Measurements from ENCODE around the gene SGMS1.

SGMS1 gene

DNA sequence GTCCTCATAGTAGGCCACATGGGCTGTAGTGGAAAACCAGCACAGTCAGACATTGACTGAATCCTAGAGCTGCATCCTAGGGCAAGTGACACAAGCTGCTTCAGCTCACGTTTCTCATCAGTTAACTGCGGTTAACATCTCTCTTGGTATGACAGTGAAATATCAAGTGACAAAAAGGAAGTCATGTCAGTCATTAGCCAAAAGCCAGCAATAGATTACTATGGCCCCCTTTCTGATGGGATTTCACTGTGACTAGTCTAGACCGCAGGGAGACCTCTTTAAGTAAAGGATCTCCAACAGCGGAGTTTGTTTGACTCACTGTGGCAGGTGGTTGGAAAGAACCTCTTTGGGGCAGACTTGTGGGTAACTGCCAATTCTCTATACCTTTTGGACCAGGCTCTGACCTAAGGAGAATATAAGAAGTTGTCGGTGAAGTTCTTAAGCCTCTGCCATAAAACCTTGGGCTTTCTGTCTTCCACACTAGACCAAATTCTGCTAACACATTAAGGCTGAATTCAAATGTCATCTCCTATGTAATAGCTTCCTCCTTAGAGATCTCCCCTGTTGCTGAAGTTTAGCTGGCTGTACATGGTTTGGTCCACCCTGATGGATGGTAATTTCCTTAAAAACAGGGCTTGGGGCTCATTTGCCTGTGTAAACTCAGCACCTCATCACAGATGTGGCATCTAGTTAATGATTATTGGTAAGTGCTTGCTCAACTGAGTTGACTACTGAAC is 115.3 kb downstream of the SGMS1 start:
- TF ChIP-seq POLR2AphosphoS5 (IDR thresholded peaks at IDR 0.05; ENCODE audit: low read depth, low read length) (no peak), FOXP2 (optimal IDR thresholded peaks at IDR 0.05; ENCODE audit: borderline replicate concordance, extremely low read depth, extremely low read length, insufficient read depth) (no peak), SIN3A (IDR thresholded peaks at IDR 0.05; ENCODE audit: borderline replicate concordance, insufficient read depth, low read length) (no peak), TAF1 (IDR thresholded peaks at IDR 0.05; ENCODE audit: borderline replicate concordance, insufficient read depth, low read length) (no peak)
- TF ChIP-seq, protein P1, sequence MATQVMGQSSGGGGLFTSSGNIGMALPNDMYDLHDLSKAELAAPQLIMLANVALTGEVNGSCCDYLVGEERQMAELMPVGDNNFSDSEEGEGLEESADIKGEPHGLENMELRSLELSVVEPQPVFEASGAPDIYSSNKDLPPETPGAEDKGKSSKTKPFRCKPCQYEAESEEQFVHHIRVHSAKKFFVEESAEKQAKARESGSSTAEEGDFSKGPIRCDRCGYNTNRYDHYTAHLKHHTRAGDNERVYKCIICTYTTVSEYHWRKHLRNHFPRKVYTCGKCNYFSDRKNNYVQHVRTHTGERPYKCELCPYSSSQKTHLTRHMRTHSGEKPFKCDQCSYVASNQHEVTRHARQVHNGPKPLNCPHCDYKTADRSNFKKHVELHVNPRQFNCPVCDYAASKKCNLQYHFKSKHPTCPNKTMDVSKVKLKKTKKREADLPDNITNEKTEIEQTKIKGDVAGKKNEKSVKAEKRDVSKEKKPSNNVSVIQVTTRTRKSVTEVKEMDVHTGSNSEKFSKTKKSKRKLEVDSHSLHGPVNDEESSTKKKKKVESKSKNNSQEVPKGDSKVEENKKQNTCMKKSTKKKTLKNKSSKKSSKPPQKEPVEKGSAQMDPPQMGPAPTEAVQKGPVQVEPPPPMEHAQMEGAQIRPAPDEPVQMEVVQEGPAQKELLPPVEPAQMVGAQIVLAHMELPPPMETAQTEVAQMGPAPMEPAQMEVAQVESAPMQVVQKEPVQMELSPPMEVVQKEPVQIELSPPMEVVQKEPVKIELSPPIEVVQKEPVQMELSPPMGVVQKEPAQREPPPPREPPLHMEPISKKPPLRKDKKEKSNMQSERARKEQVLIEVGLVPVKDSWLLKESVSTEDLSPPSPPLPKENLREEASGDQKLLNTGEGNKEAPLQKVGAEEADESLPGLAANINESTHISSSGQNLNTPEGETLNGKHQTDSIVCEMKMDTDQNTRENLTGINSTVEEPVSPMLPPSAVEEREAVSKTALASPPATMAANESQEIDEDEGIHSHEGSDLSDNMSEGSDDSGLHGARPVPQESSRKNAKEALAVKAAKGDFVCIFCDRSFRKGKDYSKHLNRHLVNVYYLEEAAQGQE (IDR thresholded peaks at IDR 0.05; ENCODE audit: insufficient read depth in 1 of 2, low read depth in 2 of 2, low read length in 2 of 2) = no peak

DNA sequence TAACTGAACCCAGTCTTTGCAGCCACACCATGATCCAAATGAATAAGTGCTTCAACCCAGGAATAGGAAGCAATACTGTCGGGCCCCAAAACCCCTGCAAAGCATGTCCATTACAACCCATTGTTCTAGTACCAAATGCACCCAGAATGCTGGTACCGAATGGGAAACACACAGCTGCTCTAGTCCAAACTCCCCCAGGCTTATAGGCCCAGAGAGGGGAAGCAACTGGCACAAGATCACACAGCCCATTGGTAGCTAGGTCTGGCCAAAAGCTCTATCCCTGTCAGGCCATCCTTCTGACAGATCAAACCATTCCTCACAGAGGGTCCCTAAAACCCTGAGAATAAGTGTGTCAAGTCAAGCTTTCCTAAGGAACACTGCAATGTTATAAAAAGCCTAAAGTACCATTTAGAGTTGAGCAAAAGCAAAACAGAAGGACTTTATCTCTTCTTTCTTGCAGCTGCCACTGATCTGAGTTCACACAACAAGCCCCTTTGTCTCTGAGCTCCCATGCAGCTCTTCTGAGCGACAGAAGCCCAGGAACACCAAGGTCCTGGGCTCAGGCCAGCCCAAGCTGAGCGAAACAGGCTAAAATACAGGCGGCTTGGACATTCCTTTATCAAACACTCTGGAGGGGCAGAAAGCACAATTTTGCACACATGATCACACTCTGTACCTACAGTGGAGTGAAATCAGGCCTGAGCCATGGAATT is 116.7 kb downstream of the SGMS1 start:
- TF ChIP-seq SIN3A (IDR thresholded peaks at IDR 0.05; ENCODE audit: borderline replicate concordance, insufficient read depth, low read length) (no peak), POLR2AphosphoS5 (IDR thresholded peaks at IDR 0.05; ENCODE audit: low read depth, low read length) (no peak), TAF1 (IDR thresholded peaks at IDR 0.05; ENCODE audit: borderline replicate concordance, insufficient read depth, low read length) (no peak), FOXP2 (optimal IDR thresholded peaks at IDR 0.05; ENCODE audit: borderline replicate concordance, extremely low read depth, extremely low read length, insufficient read depth) (no peak)
- TF ChIP-seq, protein P1 (IDR thresholded peaks at IDR 0.05; ENCODE audit: insufficient read depth in 1 of 2, low read depth in 2 of 2, low read length in 2 of 2) = no peak

DNA sequence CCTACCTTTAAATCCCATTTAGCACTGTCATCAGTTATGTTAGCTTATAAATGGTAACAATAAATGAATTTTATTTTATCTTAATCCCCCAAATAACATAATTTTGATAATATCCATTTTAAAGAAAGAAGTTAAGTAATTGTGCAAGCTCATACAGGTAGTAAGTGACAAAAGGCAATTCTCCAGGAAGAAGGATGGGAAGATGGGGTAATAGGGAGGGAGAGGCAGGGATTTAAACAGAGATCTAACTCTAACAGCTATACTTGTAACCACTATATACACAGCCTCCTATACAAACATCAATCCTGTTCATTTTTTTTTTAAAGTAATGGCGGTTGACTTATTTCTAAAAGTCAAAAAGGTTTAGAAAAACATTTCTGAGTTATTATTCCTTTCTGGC is 119.4 kb downstream of the SGMS1 start:
- TF ChIP-seq POLR2AphosphoS5 (IDR thresholded peaks at IDR 0.05; ENCODE audit: low read depth, low read length) = no peak
- no peak for TF ChIP-seq FOXP2 (optimal IDR thresholded peaks at IDR 0.05; ENCODE audit: borderline replicate concordance, extremely low read depth, extremely low read length, insufficient read depth)
- TF ChIP-seq TAF1 (IDR thresholded peaks at IDR 0.05; ENCODE audit: borderline replicate concordance, insufficient read depth, low read length) = no peak
- no peak for TF ChIP-seq SIN3A (IDR thresholded peaks at IDR 0.05; ENCODE audit: borderline replicate concordance, insufficient read depth, low read length)
- TF ChIP-seq, protein P1 (IDR thresholded peaks at IDR 0.05; ENCODE audit: insufficient read depth in 1 of 2, low read depth in 2 of 2, low read length in 2 of 2) = no peak

DNA sequence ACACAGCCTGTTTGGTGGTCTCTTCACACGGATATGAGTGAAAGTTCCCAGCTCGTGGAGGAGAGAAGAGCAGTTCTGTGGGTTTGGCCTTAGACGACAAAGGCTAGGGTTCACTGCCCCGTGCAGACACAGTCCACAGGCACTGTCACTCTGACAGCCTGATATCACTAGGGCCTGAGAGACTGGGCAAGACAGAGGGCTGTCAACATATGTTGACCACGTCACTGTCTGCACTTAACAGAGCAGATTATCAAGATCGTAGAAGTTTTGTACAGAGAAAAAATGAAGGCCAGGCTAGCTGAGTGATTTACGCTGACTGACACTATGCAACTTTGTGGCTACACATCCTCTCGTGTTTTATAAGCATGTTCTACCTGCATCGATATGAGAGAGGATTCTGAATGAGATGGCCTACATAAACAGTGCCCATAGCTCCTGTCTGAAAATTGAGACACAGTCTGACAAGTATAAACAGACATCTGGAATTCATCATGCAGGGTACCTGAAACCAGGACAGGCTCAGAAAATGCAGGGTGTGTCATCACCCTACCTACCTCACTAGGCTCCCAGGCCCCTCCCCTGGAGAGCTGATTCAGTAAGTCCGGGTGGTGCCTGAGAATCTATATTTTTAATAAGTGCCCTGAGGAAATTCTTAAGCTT is 120.0 kb downstream of the SGMS1 start:
- TF ChIP-seq SIN3A (IDR thresholded peaks at IDR 0.05; ENCODE audit: borderline replicate concordance, insufficient read depth, low read length) = no peak
- TF ChIP-seq POLR2AphosphoS5 (IDR thresholded peaks at IDR 0.05; ENCODE audit: low read depth, low read length) = no peak
- TF ChIP-seq FOXP2 (optimal IDR thresholded peaks at IDR 0.05; ENCODE audit: borderline replicate concordance, extremely low read depth, extremely low read length, insufficient read depth) = no peak
- TF ChIP-seq, protein P1 (IDR thresholded peaks at IDR 0.05; ENCODE audit: insufficient read depth in 1 of 2, low read depth in 2 of 2, low read length in 2 of 2) = no peak
- no peak for TF ChIP-seq TAF1 (IDR thresholded peaks at IDR 0.05; ENCODE audit: borderline replicate concordance, insufficient read depth, low read length)
